Kidney (tissue), 14 donors: ENCODE measurements around the gene ADGRF3. TPM values are rescaled to one million over a fixed set of nuclear protein-coding genes. Genes with fewer than 3 reads are reported as not detected.
A peak's percentile ranks its signal among the peaks of the same experiment; 100 is the strongest.

Experiments used
- DNase-seq, 5 donors: peaks; one replicate each; pipeline ENCODE4 v3.0.0-alpha.2; 2013 to 2020
- FAIRE-seq: peaks from 2 replicates; lab custom pipeline; 2012; peaks lifted over from hg19 to GRCh38; lab: Jason Lieb, UNC
- H3K27ac ChIP-seq, 2 donors: one replicate each; pipeline ENCODE4 v1.7.0; 2013; ENCODE audit warnings: low read depth in 2 of 2, low read length in 2 of 2, inconsistent platforms in 1 of 2
- H3K27me3 ChIP-seq: one replicate; pipeline ENCODE4 v1.7.1; 2013; ENCODE audit warnings: low read length, inconsistent platforms; ENCODE audit not compliant: control insufficient read depth, insufficient read depth
- H3K36me3 ChIP-seq, 3 donors: one replicate each; pipeline versions ENCODE4 v1.7.0 to v1.7.1; 2013; ENCODE audit warnings: low read length in 3 of 3, control low read depth in 1 of 3, inconsistent platforms in 1 of 3; ENCODE audit not compliant: insufficient read depth in 3 of 3, control insufficient read depth in 2 of 3
- H3K4me1 ChIP-seq, 3 donors: one replicate each; pipeline versions ENCODE4 v1.7.0 to v1.7.1; 2013; ENCODE audit warnings: low read length in 3 of 3, inconsistent platforms in 1 of 3, low read depth in 1 of 3; ENCODE audit not compliant: control insufficient read depth in 2 of 3, insufficient read depth in 2 of 3
- H3K4me3 ChIP-seq, 3 donors: one replicate each; pipeline versions ENCODE4 v1.7.0 to v1.8.1; 2013; ENCODE audit warnings: low read length in 3 of 3, control low read depth in 1 of 3, inconsistent platforms in 1 of 3
- H3K9ac ChIP-seq, 3 donors: one replicate each; pipeline versions ENCODE4 v1.7.0 to v1.7.1; 2013; ENCODE audit warnings: low read length in 3 of 3, control low read depth in 1 of 3, inconsistent platforms in 1 of 3
- H3K9me3 ChIP-seq, 3 donors: one replicate each; pipeline versions ENCODE4 v1.7.0 to v1.7.1; 2013; ENCODE audit warnings: low read length in 3 of 3, control low read depth in 1 of 3, inconsistent platforms in 1 of 3; ENCODE audit not compliant: control insufficient read depth in 2 of 3, insufficient read depth in 1 of 3
- CTCF ChIP-seq: IDR thresholded peaks from 3 replicates; pipeline ENCODE4 v1.5.1; 2012; ENCODE audit warnings: mild to moderate bottlenecking, moderate library complexity, borderline replicate concordance; ENCODE audit not compliant: insufficient read depth; ENCODE audit errors: extremely low read depth
- intact Hi-C: fragments of 100-400 bp; cut with DNase I; formaldehyde crosslinking; loops from one replicate; pipeline ENCODE4 v1.11.1; 2022
- polyA plus RNA-seq: library from polyadenylated mRNA; stranded (reverse); fragments of 350-450 nt; fragmentation: Illumina TruSeq; extraction: RNeasy Lipid Tissue Mini Kit (QIAGEN cat#74804); gene quantifications from one replicate; pipeline ENCODE4 v1.2.3, GENCODE V29; 2014; ENCODE audit warnings: low read depth, low replicate concordance; ENCODE audit not compliant: insufficient read depth
- total RNA-seq: library from RNA; stranded (reverse); fragmentation: NEBNext Ultra II Directional; extraction: Animal tissue kit (Norgen Biotek cat#: 25700); gene quantifications from one replicate; pipeline ENCODE4 v1.2.1, GENCODE V29; 2021
- donor health status: control.
- donor health status: control.
- donor health status: control.
- donor health status: control.
- donor health status: control.
- donor health status: DM: yes; HTN: yes; CAD: no.
- donor health status: Normal renal cell carcinoma (clear cell type).

The ADGRF3 gene
- total and polyA plus RNA-seq, 2 donors from 2014 or later: 0.94 to 1.8 TPM

GRCh38 chr2:26344581-26345282 is 1.9 kb downstream of the ADGRF3 start:
- Histone ChIP-seq H3K9ac (peak overlapping the region; percentile 90 to 100 (median 100)), H3K4me1 (peaks cover 0 to 18% (median 5%) of the 10 kb centered on the region in 3 donors), H3K4me3 (peak overlapping the region; percentile 95 to 100 (median 96)), H3K9me3 (no peaks in the 10 kb centered on the region), H3K27ac (no peak overlapping the region), H3K36me3 (no peaks in the 10 kb centered on the region), H3K27me3 (no peaks in the 10 kb centered on the region)
- intact Hi-C loops: no loop called here
- FAIRE-seq (no peak), DNase-seq (peak in 4 of 5 donors; percentile 40 to 74 (median 62))
- no peak for TF ChIP-seq CTCF

GRCh38 chr2:26340831-26341230 is 5.8 kb downstream of the ADGRF3 start:
- Histone ChIP-seq H3K36me3 (no peaks in the 10 kb centered on the region), H3K9me3 (no peaks in the 10 kb centered on the region), H3K27ac (no peak overlapping the region), H3K4me3 (no peak overlapping the region), H3K27me3 (no peaks in the 10 kb centered on the region), H3K9ac (no peak overlapping the region), H3K4me1 (peaks cover 0 to 10% (median 0%) of the 10 kb centered on the region in 3 donors)
- intact Hi-C loops: no loop called here
- FAIRE-seq (no peak), DNase-seq (no peak)
- TF ChIP-seq CTCF: no peak

- Histone ChIP-seq H3K27me3 (no peaks in the 10 kb centered on the region), H3K36me3 (no peaks in the 10 kb centered on the region), H3K4me1 (no peaks in the 10 kb centered on the region), H3K9me3 (no peaks in the 10 kb centered on the region), H3K27ac (no peak overlapping the region), H3K9ac (no peak overlapping the region), H3K4me3 (no peak overlapping the region)
- no peak for DNase-seq
- TF ChIP-seq CTCF: no peak
- intact Hi-C loops: no loop called here
- no peak for FAIRE-seq
These were observed 9.3 kb downstream of the ADGRF3 start for GRCh38 chr2:26337298-26337697.
